ENCODE results near the gene ARMC10.
A peak's percentile ranks its signal among the peaks of the same experiment; 100 is the strongest.
"Not testable (repeated sequence)": the region's sequence is repeated elsewhere in the genome, so short reads cannot be mapped to it uniquely, and the experiment has no call there.

ARMC10 gene

DNA sequence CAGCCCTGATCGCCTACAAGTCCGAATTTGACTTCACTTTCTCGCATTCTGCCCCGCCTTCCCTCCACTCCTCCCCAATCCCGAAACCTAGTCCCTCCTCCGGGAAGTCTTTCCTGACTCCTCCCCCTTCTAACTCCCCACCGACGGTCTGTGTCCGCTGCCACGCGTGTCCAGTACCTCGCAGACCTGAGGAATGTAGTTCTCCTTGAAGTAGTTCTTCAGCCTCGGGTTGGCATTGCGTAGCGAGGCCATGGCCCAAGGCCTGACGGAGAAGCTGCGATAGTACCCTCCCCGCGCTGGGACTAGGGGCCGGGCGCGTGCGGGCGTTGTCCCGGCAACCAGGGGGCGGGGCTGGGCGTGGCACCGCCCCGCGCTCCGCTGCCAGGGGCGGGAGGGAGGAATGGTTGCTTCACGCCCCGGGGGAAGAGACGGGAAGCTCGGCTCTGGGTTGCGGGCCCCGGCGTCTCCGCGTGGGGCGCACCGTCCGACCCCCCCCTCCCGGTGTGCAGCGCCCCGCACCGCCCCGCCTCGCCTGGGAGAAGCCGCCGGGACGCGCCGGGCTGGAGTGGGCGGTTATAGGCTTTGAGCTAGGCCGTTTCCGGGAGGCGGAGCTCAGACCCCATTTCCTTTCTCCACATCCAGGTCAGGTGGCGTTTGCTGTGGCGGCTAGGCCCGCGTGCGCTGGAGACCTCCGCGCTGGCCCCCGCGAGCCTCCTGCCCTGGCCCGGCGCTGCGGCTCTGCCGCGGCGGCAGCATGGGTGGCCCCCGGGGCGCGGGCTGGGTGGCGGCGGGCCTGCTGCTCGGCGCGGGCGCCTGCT is at the start of gene ARMC10, which contains the start of gene FBXL13:
Gene ARMC10, plus strand, starts transcription at position 622 of the 818 bp plus-strand sequence. Its CDS starts 133 bp downstream, at position 755.
Gene FBXL13, minus strand, starts transcription at position 278 of the 818 bp plus-strand sequence.
- DNase-seq: peak; percentile 86 to 89

GRCh38 chr7:103025341-103025740 is 49.6 kb upstream of the ARMC10 start:
- no peak for DNase-seq

DNA sequence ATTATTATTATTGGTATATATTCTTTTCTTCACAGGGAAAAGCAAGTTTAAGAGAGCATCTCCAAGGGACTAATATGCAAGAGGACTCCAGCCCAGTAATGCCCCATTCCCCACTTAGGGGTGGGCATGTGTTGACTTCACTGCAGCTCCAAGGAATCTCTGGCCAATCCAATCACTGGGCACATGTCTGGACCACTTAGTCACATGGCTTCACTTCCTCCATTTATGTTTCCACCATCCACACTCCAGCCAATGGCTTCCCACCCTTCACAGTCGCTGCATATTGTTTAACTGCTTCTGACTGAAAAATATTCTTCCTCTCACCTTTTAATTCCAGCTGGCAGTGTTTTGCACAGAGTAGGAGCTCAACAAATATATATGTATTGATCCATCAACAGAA is 43.9 kb upstream of the ARMC10 start:
- no peak for DNase-seq

GRCh38 chr7:103031781-103032180 is 43.2 kb upstream of the ARMC10 start:
- no peak for DNase-seq

DNA sequence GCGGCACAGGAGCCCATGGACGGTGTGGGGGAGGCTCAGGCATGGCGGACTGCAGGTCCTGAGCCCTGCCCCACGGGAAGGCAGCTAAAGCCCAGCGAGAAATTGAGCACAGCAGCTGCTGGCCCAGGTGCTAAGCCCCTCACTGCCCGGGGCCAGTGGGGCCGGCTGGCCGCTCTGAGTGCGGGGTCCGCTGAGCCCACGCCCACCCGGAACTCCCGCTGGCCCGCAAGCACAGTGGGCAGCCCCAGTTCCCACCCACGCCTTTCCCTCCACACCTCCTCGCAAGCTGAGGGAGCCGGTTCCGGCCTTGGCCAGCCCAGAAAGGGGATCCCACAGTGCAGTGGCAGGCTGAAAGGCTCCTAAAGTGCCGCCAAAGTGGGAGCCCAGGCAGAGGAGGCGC is 40.6 kb upstream of the ARMC10 start:
- not testable (repeated sequence) for DNase-seq

DNA sequence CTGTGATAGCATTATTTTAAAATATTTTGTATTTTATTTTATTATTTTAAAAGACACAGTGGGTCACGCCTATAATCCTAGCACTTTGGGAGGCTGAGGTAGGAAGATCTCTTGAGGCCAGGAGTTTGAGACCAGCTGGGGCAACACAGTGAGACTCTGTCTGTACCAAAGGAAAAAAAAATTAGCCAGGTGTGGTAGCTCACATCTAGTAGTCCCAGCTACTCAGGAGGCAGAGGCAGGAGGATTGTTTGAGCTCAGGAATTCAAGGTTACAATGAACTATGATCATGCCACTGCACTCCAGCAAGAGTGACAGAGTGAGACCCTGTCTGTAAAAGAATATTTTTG is 37.5 kb upstream of the ARMC10 start:
- no peak for DNase-seq

DNA sequence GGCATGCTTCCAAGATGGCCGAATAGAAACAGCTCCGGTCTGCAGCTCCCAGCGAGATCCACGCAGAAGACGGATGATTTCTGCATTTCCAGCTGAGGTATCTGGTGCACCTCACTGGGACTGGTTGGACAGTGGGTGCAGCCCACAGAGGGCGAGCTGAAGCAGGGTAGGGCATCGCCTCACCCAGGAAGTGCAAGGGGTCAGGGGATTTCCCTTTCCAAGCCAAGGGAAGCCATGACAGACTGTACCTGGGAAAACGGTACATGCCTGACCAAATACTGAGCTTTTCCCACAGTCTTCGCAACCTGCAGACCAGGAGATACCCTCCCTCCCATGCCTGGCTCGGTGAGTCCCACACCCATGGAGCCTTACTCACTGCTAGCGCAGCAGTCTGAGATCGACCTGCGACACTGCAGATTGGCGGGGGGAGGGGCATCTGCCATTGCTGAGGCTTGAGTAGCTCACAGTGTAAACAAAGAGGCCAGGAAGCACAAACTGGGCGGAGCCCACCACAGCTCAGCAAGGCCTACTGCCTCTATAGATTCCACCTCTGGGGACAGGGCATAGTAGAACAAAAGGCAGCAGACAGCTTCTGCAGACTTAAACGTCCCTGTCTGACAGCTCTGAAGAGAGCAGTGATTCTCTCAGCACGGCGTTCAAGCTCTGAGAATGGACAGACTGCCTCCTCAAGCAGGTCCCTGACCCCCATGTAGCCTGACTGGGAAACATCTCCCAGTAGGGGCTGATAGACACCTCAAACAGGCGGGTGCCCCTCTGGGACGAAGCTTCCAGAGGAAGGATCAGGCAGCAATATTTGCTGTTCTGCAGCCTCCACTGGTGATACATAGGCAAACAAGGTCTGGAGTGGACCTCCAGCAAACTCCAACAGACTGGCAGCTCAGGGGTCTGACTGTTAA is 36.9 kb upstream of the ARMC10 start:
- not testable (repeated sequence) for DNase-seq

DNA sequence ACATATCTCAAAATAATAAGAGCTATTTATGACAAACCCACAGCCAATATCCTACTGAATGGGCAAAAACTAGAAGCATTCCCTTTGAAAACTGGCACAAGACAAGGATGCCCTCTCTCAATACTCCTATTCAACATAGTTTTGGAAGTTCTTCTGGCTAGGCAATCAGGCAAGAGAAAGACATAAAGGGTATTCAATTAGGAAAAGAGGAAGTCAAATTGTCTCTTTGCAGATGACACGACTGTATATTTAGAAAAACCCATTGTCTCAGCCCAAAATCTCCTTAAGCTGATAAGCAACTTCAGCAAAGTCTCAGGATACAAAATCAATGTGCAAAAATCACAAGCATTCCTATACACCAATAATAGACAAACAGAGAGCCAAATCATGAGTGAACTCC is 33.1 kb upstream of the ARMC10 start:
- DNase-seq: not testable (repeated sequence)

DNA sequence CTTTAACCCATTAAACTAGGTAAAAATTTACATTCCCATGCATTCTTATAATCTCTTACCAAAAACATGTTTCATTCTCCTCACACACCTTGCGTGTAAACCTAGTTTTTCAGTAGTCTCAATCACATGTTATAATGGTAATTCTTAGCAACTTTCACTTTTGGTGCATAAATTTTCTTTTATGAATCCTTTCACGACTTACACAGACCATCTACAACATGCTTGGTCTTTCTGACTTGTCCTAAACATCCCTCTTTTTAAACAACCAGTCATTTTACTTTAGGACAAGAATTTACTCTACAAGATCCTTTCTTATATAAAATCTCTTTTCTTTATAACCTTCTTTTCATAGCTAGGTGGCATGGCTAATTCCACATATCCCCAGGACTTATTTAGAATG is 26.1 kb upstream of the ARMC10 start:
- no peak for DNase-seq

DNA sequence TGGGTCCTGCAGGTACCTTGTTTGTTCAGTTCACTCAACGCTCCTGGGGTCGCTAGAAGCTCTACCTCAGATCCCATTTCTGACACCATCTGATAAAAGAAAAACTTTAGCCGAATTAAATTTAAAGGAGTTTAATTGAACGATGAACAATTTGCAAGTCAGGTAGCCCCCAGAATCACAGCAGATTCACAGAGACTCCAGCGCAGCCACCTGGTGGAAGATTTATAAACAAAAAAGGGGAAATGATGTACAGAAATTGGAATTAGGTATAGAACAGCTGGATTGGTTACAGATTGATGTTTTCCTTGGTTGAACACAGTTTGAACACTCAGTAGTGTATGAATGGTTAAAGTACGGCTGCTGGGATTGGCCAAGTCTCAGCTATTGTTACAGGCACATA is 23.4 kb upstream of the ARMC10 start:
- DNase-seq: no peak

GRCh38 chr7:103056006-103056405 is 18.9 kb upstream of the ARMC10 start:
- DNase-seq: not testable (repeated sequence)

- DNase-seq: no peak
These were observed 16.8 kb upstream of the ARMC10 start for GRCh38 chr7:103058122-103058521.

GRCh38 chr7:103059471-103059870 is 15.5 kb upstream of the ARMC10 start:
- no peak for DNase-seq

DNA sequence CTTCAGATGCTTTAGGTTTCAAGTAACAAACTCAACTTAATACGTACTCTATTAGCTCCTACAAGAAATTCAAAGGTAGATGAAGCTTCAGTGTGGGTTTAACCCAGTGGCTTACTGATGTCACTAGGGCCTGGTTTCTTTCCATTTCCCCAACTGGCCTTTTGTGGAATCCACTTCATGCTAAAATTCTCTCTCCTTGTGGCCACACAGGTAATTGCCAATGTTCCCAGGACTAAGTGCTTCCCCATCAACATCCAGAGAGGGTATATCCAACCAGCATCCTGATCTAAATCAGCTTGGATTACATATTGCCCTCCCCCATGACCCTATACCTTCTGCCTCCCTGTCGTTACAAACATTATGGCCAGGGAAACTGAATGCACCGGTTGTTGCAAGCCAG is 11.0 kb upstream of the ARMC10 start:
- DNase-seq: no peak

GRCh38 chr7:103065667-103066066 is 9.3 kb upstream of the ARMC10 start:
- peak in 1 of 2 experiments; percentile 59 for DNase-seq

DNA sequence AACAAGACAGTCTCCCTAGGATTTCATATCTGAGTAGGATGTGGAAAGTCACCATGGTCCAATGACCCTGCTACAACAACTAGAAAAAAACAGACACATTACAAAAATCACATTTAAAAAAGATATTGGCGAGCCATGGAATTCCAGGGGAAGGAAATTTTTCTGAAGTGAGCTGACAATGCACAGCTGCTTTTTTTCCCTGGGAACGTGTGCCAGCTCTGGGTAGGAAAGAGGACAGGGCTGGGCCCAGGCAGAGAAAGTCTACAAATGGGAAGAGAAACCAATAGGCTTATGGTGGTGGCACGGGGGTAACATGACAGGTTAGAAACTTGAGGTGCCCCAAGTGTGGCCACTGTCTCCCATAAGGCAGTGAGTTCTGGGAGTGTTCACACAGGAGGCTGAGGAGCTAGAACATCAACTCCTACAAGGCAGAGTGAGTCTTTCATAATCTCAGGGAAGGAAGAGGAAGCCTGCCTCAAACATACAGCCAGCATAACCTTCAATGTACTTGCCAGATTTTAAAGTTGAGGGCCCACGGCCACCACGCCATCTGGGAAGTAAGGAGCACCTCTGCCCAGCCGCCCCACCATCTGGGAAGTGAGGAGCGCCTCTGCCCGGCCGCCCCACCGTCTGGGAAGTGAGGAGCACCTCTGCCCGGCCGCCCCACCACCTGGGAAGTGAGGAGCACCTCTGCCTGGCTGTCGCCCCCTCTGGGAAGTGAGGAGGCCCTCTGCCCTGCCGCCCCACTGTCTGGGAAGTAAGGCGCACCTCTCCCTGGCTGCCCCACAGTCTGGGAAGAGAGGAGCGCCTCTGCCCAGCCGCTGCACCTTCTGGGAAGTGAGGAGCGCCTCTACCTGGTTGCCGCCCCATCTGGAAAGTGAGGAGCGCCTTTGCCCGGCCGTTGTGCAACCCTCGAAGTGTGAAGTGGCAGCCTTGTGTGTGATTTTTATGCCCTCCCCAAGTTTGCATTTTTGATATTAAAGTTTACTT is 6.2 kb upstream of the ARMC10 start:
- no peak for DNase-seq

- DNase-seq: no peak
These were observed 3.9 kb upstream of the ARMC10 start for GRCh38 chr7:103071000-103071399.

- DNase-seq: no peak
These were observed 886 bp upstream of the ARMC10 start for GRCh38 chr7:103073989-103074518.

DNA sequence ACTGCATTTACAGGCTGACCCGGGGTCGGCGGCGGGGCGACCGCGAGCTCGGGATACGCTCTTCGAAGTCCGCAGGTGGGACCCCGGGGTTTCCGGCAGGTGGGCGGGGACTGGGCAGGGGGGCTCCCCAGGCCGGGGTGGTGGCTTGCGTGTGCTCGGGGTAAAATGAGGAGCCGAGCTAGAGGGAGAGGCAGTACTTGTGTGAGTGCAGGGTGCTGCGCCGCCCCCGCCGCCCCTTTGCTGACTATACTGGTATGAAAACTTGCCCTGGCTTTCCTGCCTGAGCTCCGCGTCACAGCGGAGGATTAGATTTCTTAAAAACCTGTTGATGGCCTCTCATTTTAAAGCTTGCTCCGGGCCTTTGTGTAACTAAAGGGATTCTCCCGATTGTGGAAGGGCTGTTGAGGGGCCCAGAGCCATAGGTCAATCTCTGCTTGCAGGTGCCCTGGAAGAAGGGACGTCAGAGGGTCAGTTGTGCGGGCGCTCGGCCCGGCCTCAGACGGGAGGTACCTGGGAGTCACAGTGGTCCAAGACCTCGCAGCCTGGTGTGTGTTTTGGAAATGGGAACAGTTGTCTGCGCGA is 488 bp downstream of the ARMC10 start:
- DNase-seq: no peak

DNA sequence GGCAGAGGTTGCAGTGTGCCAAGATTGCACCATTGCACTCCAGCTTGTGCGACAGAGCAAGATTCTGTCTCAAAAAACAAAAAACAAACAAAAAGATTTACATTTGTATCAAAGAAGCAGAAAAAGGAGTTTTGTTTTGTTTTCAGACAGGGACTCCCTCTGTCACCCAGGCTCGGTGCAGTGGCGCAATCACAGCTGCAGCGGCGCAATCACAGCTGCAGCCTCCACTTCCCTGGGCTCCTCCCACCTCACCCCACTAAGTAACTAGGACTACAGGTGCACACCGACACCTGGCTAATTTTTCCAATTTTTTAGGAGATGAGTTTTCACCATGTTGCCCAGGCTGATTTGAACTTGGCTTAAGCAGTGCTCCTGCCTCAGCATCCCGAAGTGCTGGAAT is 1.8 kb downstream of the ARMC10 start:
- no peak for DNase-seq

DNA sequence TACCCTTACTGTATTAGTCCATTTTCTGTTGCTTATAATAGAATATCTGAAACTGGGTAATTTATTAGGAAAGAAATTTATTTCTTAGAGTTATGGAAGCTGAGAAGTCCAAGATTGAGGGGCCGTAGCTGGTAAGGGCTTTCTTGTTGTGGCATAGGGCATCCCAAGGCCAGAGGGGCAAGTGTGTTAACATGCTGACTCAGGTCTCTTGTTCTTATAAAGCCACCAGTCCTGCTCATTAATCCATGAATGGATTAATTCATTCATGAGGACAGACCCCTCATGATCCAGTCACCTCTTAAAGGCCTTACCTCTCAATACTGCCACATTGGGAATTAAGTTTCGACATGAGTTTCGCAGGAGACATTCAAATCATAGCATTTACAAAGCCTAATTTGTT is 2.4 kb downstream of the ARMC10 start:
- no peak for DNase-seq

- DNase-seq: not testable (repeated sequence)
These were observed 3.3 kb downstream of the ARMC10 start for GRCh38 chr7:103078226-103078625.

Data from NCI-H446 (cell line).